Measurements from ENCODE around the gene RGN. TPM values are rescaled to one million over a fixed set of nuclear protein-coding genes. Genes with fewer than 3 reads are reported as not detected.
"Not testable (repeated sequence)": the region's sequence is repeated elsewhere in the genome, so short reads cannot be mapped to it uniquely, and the experiment has no call there.

The RGN gene
- total RNA-seq, 1 donor from 2014 or later = 3.5 TPM

- peak overlapping the region; percentile 98 for H3K4me3 Mint-ChIP-seq
- no peaks in the 10 kb centered on the region for H3K9me3 Mint-ChIP-seq
- no peaks in the 10 kb centered on the region for H3K27me3 Mint-ChIP-seq
- H3K27ac Mint-ChIP-seq = peak overlapping the region; percentile 87
- peak; percentile 85 for DNase-seq (ENCODE audit: extremely low spot score, unreplicated experiment)
- no peak for TF ChIP-seq CTCF (conservative IDR thresholded peaks at IDR 0.05)
- no peaks in the 10 kb centered on the region for H3K36me3 Mint-ChIP-seq
- no peaks in the 10 kb centered on the region for H3K4me1 Mint-ChIP-seq (ENCODE audit: unreplicated experiment)
These were observed 51.1 kb downstream of the RGN start for GRCh38 chrX:47129157-47129898.

DNA sequence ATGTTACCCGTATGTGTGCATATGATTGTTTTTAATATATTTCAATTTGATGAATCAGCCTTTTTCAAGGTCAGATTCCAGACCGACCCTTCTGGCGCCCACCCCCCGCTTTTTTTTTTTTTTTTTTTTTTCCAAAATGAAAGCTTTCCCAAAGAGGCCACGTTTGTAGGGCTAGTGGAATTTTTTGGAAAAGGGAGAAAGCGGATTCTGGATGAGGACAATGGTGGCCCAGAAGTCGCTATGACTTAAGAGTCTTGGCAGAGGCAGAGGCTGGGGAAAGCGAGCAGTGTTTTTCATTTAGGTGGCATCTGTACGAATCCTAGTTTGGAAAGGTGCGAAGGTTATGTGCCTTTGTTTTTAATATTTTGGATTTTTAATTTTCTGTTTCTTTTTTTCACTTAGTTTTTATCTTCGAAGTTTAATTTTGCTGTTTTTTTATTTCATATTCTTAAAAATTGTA, 51.7 kb downstream of the RGN start:
- Mint-ChIP-seq H3K9me3 (no peaks in the 10 kb centered on the region), H3K36me3 (no peaks in the 10 kb centered on the region), H3K27ac (no peak overlapping the region), H3K4me3 (peak overlapping the region; percentile 98), H3K4me1 (ENCODE audit: unreplicated experiment) (no peaks in the 10 kb centered on the region), H3K27me3 (no peaks in the 10 kb centered on the region)
- DNase-seq (ENCODE audit: extremely low spot score, unreplicated experiment) = no peak
- TF ChIP-seq CTCF (conservative IDR thresholded peaks at IDR 0.05) = no peak

- Mint-ChIP-seq H3K36me3 (no peaks in the 10 kb centered on the region), H3K9me3 (no peaks in the 10 kb centered on the region), H3K27ac (no peak overlapping the region), H3K27me3 (no peaks in the 10 kb centered on the region), H3K4me1 (ENCODE audit: unreplicated experiment) (no peaks in the 10 kb centered on the region), H3K4me3 (no peak overlapping the region)
- TF ChIP-seq CTCF (conservative IDR thresholded peaks at IDR 0.05) = no peak
- no peak for DNase-seq (ENCODE audit: extremely low spot score, unreplicated experiment)
These were observed 55.2 kb downstream of the RGN start for GRCh38 chrX:47133493-47133892.

DNA sequence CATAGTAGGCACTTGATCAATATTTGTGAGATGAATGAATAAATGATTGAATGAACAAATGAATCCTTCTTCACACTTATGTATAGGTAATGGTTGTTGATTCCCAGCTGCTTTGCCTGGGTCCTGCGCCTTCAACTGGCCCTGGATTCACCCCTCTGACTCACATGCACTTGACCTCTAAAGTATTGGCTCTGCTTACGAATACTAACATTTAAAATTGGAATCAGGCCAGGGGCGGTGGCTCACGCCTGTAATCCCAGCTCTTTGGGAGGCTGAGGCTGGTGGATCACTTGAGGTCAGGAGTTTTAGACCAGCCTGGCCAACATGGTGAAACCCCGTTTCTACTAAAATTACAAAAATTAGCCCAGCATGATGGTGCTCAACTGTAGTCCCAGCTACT, 57.4 kb downstream of the RGN start:
- H3K27ac Mint-ChIP-seq; H3K36me3 Mint-ChIP-seq; H3K4me1 Mint-ChIP-seq (ENCODE audit: unreplicated experiment); H3K27me3 Mint-ChIP-seq; H3K4me3 Mint-ChIP-seq; DNase-seq (ENCODE audit: extremely low spot score, unreplicated experiment); H3K9me3 Mint-ChIP-seq: not testable (repeated sequence)

- Mint-ChIP-seq H3K36me3 (peaks cover 10% of the 10 kb centered on the region), H3K27me3 (no peaks in the 10 kb centered on the region), H3K27ac (no peak overlapping the region), H3K4me3 (no peak overlapping the region), H3K4me1 (ENCODE audit: unreplicated experiment) (no peaks in the 10 kb centered on the region), H3K9me3 (no peaks in the 10 kb centered on the region)
- no peak for DNase-seq (ENCODE audit: extremely low spot score, unreplicated experiment)
- no peak for TF ChIP-seq CTCF (conservative IDR thresholded peaks at IDR 0.05)
These were observed 59.9 kb downstream of the RGN start for GRCh38 chrX:47138171-47138570.

Other genes starting within 250 kb of the RGN start
- 7.7 TPM in 2 replicates for gene RP2, start 241.4 kb upstream of the RGN start, total RNA-seq (ENCODE audit: low replicate concordance)
- gene JADE3, start 166.0 kb upstream of the RGN start, total RNA-seq (ENCODE audit: low replicate concordance) = 17.0 and 21.1 TPM in 2 replicates
- gene NDUFB11, start 66.3 kb downstream of the RGN start, total RNA-seq (ENCODE audit: low replicate concordance) = 95.5 and 103 TPM in 2 replicates
- 46.7 and 61.9 TPM in 2 replicates for gene RBM10, start 66.8 kb downstream of the RGN start, total RNA-seq (ENCODE audit: low replicate concordance)
- gene UBA1, start 115.4 kb downstream of the RGN start, total RNA-seq (ENCODE audit: low replicate concordance) = 314 and 384 TPM in 2 replicates
- gene CDK16, start 140.2 kb downstream of the RGN start, total RNA-seq (ENCODE audit: low replicate concordance) = 206 and 234 TPM in 2 replicates
- gene USP11, start 154.6 kb downstream of the RGN start, total RNA-seq (ENCODE audit: low replicate concordance) = 84.2 and 189 TPM in 2 replicates

Measured in type B pancreatic cell (in vitro differentiated cells).